CD4-positive, alpha-beta T cell (primary cell): ENCODE data around the gene C1QTNF6. TPM values are rescaled to one million over a fixed set of nuclear protein-coding genes. Genes with fewer than 3 reads are reported as not detected.

Experiments
- ATAC-seq: fragments of 200-7000 bp; cut with Tn5 transposase; one replicate; pipeline ENCODE4 v1.10.0; 2022; ENCODE audit warnings: mild to moderate bottlenecking; ENCODE audit not compliant: poor library complexity
- CTCF ChIA-PET: fragments of 350-600 bp; sonication (Branson Sonifier 250); formaldehyde crosslinking; loops from one replicate; lab custom pipeline; 2021; ENCODE audit warnings: antibody characterized with exemption, inconsistent platforms; lab: Charles Lee
- POLR2A ChIA-PET: fragments of 350-600 bp; sonication (Branson Sonifier 250); formaldehyde crosslinking; loops from one replicate; lab custom pipeline; 2021; ENCODE audit warnings: antibody characterized with exemption, inconsistent platforms; lab: Charles Lee
- DNase-seq, 14 experiments: peaks; one replicate each; pipeline ENCODE4 v3.0.0-alpha.2; 2013 to 2020; ENCODE audit warnings: mixed read lengths in 2 of 14
- H3K27ac ChIP-seq, 2 donors: one replicate each; pipeline versions ENCODE4 v1.5.1 to v1.7.0; 2013; ENCODE audit warnings: low read length in 2 of 2, low read depth in 1 of 2, mild to moderate bottlenecking in 1 of 2
- H3K27me3 ChIP-seq, 2 experiments: 1 replicate in 1 of 2; 2 replicates in 1 of 2; pipeline versions ENCODE4 v1.6.1 to v1.7.0; 2013; ENCODE audit warnings: low read length in 2 of 2, control low read depth in 1 of 2, mild to moderate bottlenecking in 1 of 2, moderate library complexity in 1 of 2; ENCODE audit not compliant: insufficient read depth in 2 of 2, control insufficient read depth in 1 of 2
- H3K36me3 ChIP-seq: one replicate; pipeline ENCODE4 v1.6.1; 2013; ENCODE audit warnings: low read length, control low read depth; ENCODE audit not compliant: insufficient read depth
- H3K4me1 ChIP-seq: one replicate; pipeline ENCODE4 v1.6.1; 2013; ENCODE audit warnings: low read length, control low read depth; ENCODE audit not compliant: insufficient read depth
- H3K4me3 ChIP-seq: one replicate; pipeline ENCODE4 v1.5.1; 2013; ENCODE audit warnings: mild to moderate bottlenecking, low read length, moderate library complexity
- H3K9me3 ChIP-seq, 2 experiments: 1 replicate in 1 of 2; 2 replicates in 1 of 2; pipeline versions ENCODE4 v1.6.1 to v1.7.0; 2013; ENCODE audit warnings: low read length in 2 of 2, mild to moderate bottlenecking in 2 of 2, control low read depth in 1 of 2, moderate library complexity in 1 of 2; ENCODE audit not compliant: control insufficient read depth in 1 of 2, insufficient read depth in 1 of 2
- H3K27ac Mint-ChIP-seq: one replicate; pipeline ENCODE4 v1.8.0; 2020; ENCODE audit warnings: mixed read lengths
- H3K27me3 Mint-ChIP-seq: one replicate; pipeline ENCODE4 v1.8.0; 2021; ENCODE audit warnings: mixed read lengths
- H3K36me3 Mint-ChIP-seq: one replicate; pipeline ENCODE4 v1.8.0; 2021; ENCODE audit warnings: low read depth, mixed read lengths
- H3K4me1 Mint-ChIP-seq: one replicate; pipeline ENCODE4 v1.8.0; 2021; ENCODE audit warnings: low read depth, mixed read lengths
- H3K4me3 Mint-ChIP-seq: one replicate; pipeline ENCODE4 v1.8.0; 2020; ENCODE audit warnings: mild to moderate bottlenecking, mixed read lengths
- H3K9me3 Mint-ChIP-seq: one replicate; pipeline ENCODE4 v1.8.0; 2020; ENCODE audit warnings: mixed read lengths
- CTCF ChIP-seq: fragments of 200-600 bp; IDR thresholded peaks from one replicate; pipeline ENCODE4 v1.8.0; 2022; ENCODE audit warnings: antibody characterized with exemption, mild to moderate bottlenecking
- intact Hi-C, 2 experiments: fragments of 100-400 bp; cut with DNase I in 1 of 2; cut with micrococcal nuclease in 1 of 2; formaldehyde crosslinking; loops; one replicate each; pipeline versions ENCODE4 v1.15.1 to v1.9.0; 2023 to 2025; cut with DNase I, micrococcal nuclease
- total RNA-seq, 174 experiments: library from RNA in 2 of 174; stranded (reverse) in 2 of 174; gene quantifications; one replicate each; pipeline ENCODE4 v1.2.3 and lab custom pipeline; 2021 to 2026

C1QTNF6 gene
- total RNA-seq, 2 experiments from 2014 or later: 11.9 to 12.1 TPM

GRCh38 chr22:37174964-37175363, 13.1 kb downstream of the C1QTNF6 start:
- CTCF ChIA-PET: no interaction called here
- no peak for ATAC-seq

GRCh38 chr22:37173709-37174108, 14.3 kb downstream of the C1QTNF6 start:
- no peak overlapping the region for H3K4me3 ChIP-seq
- H3K27me3 ChIP-seq: no peaks in the 10 kb centered on the region
- H3K9me3 ChIP-seq: no peaks in the 10 kb centered on the region
- DNase-seq (peak in 1 of 14 experiments; percentile 16), ATAC-seq (no peak)
- ChIA-PET POLR2A (no interaction called here), CTCF (no interaction called here)
- H3K27me3 Mint-ChIP-seq: no peaks in the 10 kb centered on the region
- H3K4me1 Mint-ChIP-seq: peaks cover 42% of the 10 kb centered on the region
- intact Hi-C loops: loop anchor here in 1 of 2 experiments (10.0 kb wide), 1 partner anchor 251 kb away; the partner anchor contains the start of gene ELFN2
- peaks cover 45% of the 10 kb centered on the region for H3K4me1 ChIP-seq
- H3K27ac ChIP-seq: no peak overlapping the region
- H3K9me3 Mint-ChIP-seq: no peaks in the 10 kb centered on the region
- no peak overlapping the region for H3K4me3 Mint-ChIP-seq
- H3K36me3 Mint-ChIP-seq: no peaks in the 10 kb centered on the region
- no peak for TF ChIP-seq CTCF
- H3K36me3 ChIP-seq: no peaks in the 10 kb centered on the region
- H3K27ac Mint-ChIP-seq: no peak overlapping the region

More at GRCh38 chr22:37174964-37175363, 13.1 kb downstream of the C1QTNF6 start:
- POLR2A ChIA-PET: no interaction called here
- Histone ChIP-seq H3K36me3 (no peaks in the 10 kb centered on the region), H3K27me3 (no peaks in the 10 kb centered on the region), H3K4me3 (no peak overlapping the region), H3K4me1 (peaks cover 34% of the 10 kb centered on the region), H3K9me3 (no peaks in the 10 kb centered on the region), H3K27ac (no peak overlapping the region)
- Mint-ChIP-seq H3K36me3 (no peaks in the 10 kb centered on the region), H3K4me1 (peaks cover 36% of the 10 kb centered on the region), H3K4me3 (no peak overlapping the region), H3K27ac (no peak overlapping the region), H3K9me3 (no peaks in the 10 kb centered on the region), H3K27me3 (no peaks in the 10 kb centered on the region)
- no peak for TF ChIP-seq CTCF
- no peak for DNase-seq
- intact Hi-C loops: loop anchor here in 1 of 2 experiments (10.0 kb wide), 1 partner anchor 250 kb away; the partner anchor contains the start of gene ELFN2

GRCh38 chr22:37172266-37173245, 15.5 kb downstream of the C1QTNF6 start:
- no peaks in the 10 kb centered on the region for H3K36me3 Mint-ChIP-seq
- intact Hi-C loops: loop anchor here in 1 of 2 experiments (10.0 kb wide), 1 partner anchor 252 kb away; the partner anchor contains the start of gene ELFN2
- H3K27me3 Mint-ChIP-seq: no peaks in the 10 kb centered on the region
- Histone ChIP-seq H3K27ac (no peak overlapping the region), H3K27me3 (no peaks in the 10 kb centered on the region), H3K4me3 (no peak overlapping the region), H3K4me1 (peaks cover 54% of the 10 kb centered on the region), H3K36me3 (no peaks in the 10 kb centered on the region), H3K9me3 (no peaks in the 10 kb centered on the region)
- peak in 1 of 14 experiments; percentile 24 for DNase-seq
- ChIA-PET CTCF (no interaction called here), POLR2A (interaction anchor here (1.2 to 1.5 kb wide), 2 partner anchors 27 to 50 kb away, joined by 4 read pairs; no protein-coding TSS in a partner anchor)
- no peak overlapping the region for H3K27ac Mint-ChIP-seq
- no peak for TF ChIP-seq CTCF
- ATAC-seq: no peak
- no peaks in the 10 kb centered on the region for H3K9me3 Mint-ChIP-seq
- no peak overlapping the region for H3K4me3 Mint-ChIP-seq
- peaks cover 44% of the 10 kb centered on the region for H3K4me1 Mint-ChIP-seq
